ENCODE measurements around the gene SOAT1. TPM values are rescaled to one million over a fixed set of nuclear protein-coding genes. Genes with fewer than 3 reads are reported as not detected.

The SOAT1 gene
- total RNA-seq, 1 experiment from 2014 or later: 18.9 TPM

DNA sequence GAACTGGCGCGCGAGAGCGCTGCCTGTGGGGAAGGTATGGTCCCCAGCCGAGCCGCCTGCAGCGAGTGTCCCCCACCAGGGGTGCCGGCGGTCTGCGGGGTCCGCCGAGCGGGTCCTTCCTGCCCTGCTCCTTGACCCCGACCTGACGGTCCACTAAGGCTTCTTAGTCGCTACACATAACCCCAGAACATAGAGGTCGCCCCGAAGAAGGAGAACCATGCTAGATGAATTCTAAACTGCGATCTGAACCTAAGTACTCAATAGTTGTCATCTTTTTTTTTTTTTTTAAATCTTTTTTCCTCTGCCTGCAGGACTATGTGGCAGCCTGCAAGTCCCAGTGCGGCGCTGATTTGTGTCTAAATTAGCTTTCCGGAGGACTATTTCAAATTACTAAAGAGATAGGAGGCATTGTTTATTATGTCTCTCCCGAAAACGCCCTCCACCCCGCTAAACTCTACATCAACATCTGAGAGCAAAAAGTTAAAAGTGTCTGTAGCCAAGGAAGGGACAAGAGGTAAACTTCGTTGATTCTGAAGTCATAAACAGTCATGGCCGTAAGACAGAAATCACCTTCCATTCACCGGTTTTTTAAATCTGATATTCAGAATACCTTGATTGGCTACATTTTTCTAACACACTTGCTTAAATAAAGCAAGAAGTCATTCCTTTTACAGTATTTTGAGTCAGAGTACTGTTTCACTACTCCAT lies 72.7 kb downstream of the SOAT1 start:
- Histone ChIP-seq H3K4me3 (ENCODE audit: low read length) (peak overlapping the region; percentile 75), H3K27me3 (ENCODE audit: low read length) (no peaks in the 10 kb centered on the region)
- peak; percentile 53 for DNase-seq

DNA sequence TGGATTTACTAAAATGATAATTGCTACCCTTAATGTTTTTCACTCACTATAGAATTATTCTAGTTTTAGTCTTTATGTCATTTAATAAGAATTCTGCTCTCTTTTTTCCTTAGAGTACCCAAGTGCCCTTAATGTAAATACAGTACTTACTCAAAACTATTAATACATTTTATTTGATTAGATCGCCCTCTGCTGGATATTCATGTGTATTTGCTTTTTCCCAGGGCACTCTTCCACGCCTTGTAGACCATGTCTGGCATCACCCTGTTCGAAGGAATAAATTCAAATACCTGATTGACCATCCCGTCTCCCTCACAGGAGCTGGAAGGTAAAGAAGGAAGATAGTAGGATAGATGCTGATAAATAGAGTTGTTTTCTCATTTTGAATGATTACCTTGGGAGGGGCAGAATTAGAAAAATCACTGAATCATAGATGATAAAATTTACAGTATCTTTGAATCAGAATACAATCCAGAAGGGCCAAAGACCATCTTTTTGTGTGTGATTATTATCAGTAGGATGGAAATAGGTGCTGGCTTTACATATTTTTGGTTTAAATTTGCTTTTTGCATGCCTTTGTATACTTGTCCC lies 76.2 kb downstream of the SOAT1 start:
- H4K20me1 ChIP-seq (ENCODE audit: insufficient read depth, low read depth, low read length): no peaks in the 10 kb centered on the region
- H3K27ac ChIP-seq (ENCODE audit: low read length): no peak overlapping the region
- H3K4me2 ChIP-seq (ENCODE audit: low read depth, low read length, poor library complexity, severe bottlenecking): no peak overlapping the region
- H2AFZ ChIP-seq (ENCODE audit: low read length): no peak overlapping the region
- no peaks in the 10 kb centered on the region for H3K9me2 ChIP-seq (replicated peaks; ENCODE audit: insufficient read depth, low read length)
- H3K36me3 ChIP-seq (ENCODE audit: insufficient read depth, low read length): no peaks in the 10 kb centered on the region
- H3K9ac ChIP-seq (ENCODE audit: low read length): no peak overlapping the region
- no peaks in the 10 kb centered on the region for H3K27me3 ChIP-seq (ENCODE audit: low read length)
- H3K4me1 ChIP-seq (ENCODE audit: low read length): peaks cover 7% of the 10 kb centered on the region
- no peaks in the 10 kb centered on the region for H3K9me3 ChIP-seq (ENCODE audit: low read length)
- H3K79me2 ChIP-seq (ENCODE audit: low read length): no peaks in the 10 kb centered on the region
- DNase-seq: peak; percentile 89
- no peak overlapping the region for H3K4me3 ChIP-seq (ENCODE audit: low read length)

More for the DNA sequence above, 72.7 kb downstream of the SOAT1 start:
- Histone ChIP-seq H2AFZ (ENCODE audit: low read length) (peak overlapping the region; percentile 59; the same call in 1 of the 2 replicates), H3K27ac (ENCODE audit: low read length) (peak overlapping the region; percentile 83; the same call in 1 of the 2 replicates), H3K4me2 (ENCODE audit: low read depth, low read length, poor library complexity, severe bottlenecking) (peak overlapping the region; percentile 78), H4K20me1 (ENCODE audit: insufficient read depth, low read depth, low read length) (no peaks in the 10 kb centered on the region), H3K9ac (ENCODE audit: low read length) (peak overlapping the region; percentile 74), H3K36me3 (ENCODE audit: insufficient read depth, low read length) (no peaks in the 10 kb centered on the region), H3K4me1 (ENCODE audit: low read length) (peaks cover 11% of the 10 kb centered on the region), H3K9me3 (ENCODE audit: low read length) (no peaks in the 10 kb centered on the region), H3K9me2 (replicated peaks; ENCODE audit: insufficient read depth, low read length) (no peaks in the 10 kb centered on the region), H3K79me2 (ENCODE audit: low read length) (no peaks in the 10 kb centered on the region)

DNA sequence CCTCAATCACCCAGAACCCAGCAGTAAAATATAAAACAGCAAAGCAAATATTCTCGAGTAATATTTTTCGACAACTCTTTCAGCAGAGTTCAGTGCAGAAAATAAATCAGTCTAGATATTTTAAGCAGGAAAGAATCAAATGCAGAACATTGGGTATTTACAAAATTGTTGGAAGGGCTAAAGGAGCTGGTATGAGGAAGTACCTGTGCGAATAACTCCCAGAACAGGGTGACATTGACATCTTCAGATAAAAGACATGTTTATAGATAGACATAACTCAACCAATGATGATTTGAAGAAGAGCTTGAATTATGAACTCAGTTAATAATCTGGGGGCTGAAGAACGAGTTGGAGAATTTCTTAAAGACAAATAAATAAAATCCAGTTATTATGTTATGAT lies 78.6 kb downstream of the SOAT1 start:
- no peaks in the 10 kb centered on the region for H3K4me1 ChIP-seq (ENCODE audit: low read length)
- no peak overlapping the region for H3K9ac ChIP-seq (ENCODE audit: low read length)
- H3K27ac ChIP-seq (ENCODE audit: low read length): no peak overlapping the region
- DNase-seq: no peak
- no peak overlapping the region for H3K4me3 ChIP-seq (ENCODE audit: low read length)
- H4K20me1 ChIP-seq (ENCODE audit: insufficient read depth, low read depth, low read length): no peaks in the 10 kb centered on the region
- H3K9me2 ChIP-seq (replicated peaks; ENCODE audit: insufficient read depth, low read length): no peaks in the 10 kb centered on the region
- H3K9me3 ChIP-seq (ENCODE audit: low read length): no peaks in the 10 kb centered on the region
- H3K36me3 ChIP-seq (ENCODE audit: insufficient read depth, low read length): no peaks in the 10 kb centered on the region
- H3K4me2 ChIP-seq (ENCODE audit: low read depth, low read length, poor library complexity, severe bottlenecking): no peak overlapping the region
- no peaks in the 10 kb centered on the region for H3K27me3 ChIP-seq (ENCODE audit: low read length)
- H3K79me2 ChIP-seq (ENCODE audit: low read length): no peaks in the 10 kb centered on the region
- H2AFZ ChIP-seq (ENCODE audit: low read length): no peak overlapping the region

DNA sequence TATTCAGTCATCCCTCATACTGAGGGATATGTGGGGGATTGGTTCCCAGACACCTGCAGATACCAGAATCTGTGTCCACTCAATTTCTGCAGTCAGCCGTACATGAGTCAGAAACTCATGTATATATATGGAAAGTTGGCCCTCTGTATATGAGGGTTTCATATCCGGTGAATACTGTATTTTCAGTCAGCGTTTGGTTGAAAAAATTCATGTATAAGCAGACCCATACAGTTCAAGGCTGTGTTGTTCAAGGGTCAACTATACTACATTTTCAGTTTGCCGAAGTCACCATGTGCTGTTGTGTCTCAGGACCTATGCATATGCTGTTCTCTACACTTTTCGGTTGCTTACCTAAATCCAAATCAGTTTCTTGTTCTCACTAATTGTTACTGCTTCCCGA lies 82.6 kb downstream of the SOAT1 start:
- no peak overlapping the region for H3K9ac ChIP-seq (ENCODE audit: low read length)
- H3K9me2 ChIP-seq (replicated peaks; ENCODE audit: insufficient read depth, low read length): no peaks in the 10 kb centered on the region
- no peak overlapping the region for H3K4me3 ChIP-seq (ENCODE audit: low read length)
- no peak overlapping the region for H3K27ac ChIP-seq (ENCODE audit: low read length)
- no peak for DNase-seq
- H3K27me3 ChIP-seq (ENCODE audit: low read length): no peaks in the 10 kb centered on the region
- no peaks in the 10 kb centered on the region for H3K79me2 ChIP-seq (ENCODE audit: low read length)
- no peaks in the 10 kb centered on the region for H4K20me1 ChIP-seq (ENCODE audit: insufficient read depth, low read depth, low read length)
- no peaks in the 10 kb centered on the region for H3K4me1 ChIP-seq (ENCODE audit: low read length)
- H3K4me2 ChIP-seq (ENCODE audit: low read depth, low read length, poor library complexity, severe bottlenecking): no peak overlapping the region
- H3K9me3 ChIP-seq (ENCODE audit: low read length): no peaks in the 10 kb centered on the region
- no peaks in the 10 kb centered on the region for H3K36me3 ChIP-seq (ENCODE audit: insufficient read depth, low read length)
- H2AFZ ChIP-seq (ENCODE audit: low read length): no peak overlapping the region

DNA sequence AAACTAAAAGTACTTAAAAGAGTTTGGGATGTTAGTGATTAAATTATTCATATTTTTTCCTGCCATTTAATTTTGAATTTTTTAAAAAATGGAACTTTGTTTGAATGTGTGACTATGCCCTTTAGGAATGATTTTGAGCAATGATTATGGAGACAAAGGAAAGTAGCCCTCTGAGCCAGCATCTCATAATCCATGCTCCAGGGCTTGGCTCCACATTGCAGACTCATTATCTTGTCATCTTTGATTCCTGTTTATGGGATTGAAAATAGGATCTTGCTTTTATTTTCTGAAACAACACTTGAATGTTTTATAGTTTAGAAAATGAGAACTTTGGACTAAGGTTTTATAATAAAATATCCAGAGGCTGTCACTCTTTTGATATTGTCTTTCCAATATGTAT lies 86.7 kb downstream of the SOAT1 start:
- DNase-seq: no peak
- no peaks in the 10 kb centered on the region for H4K20me1 ChIP-seq (ENCODE audit: insufficient read depth, low read depth, low read length)
- no peak overlapping the region for H3K4me2 ChIP-seq (ENCODE audit: low read depth, low read length, poor library complexity, severe bottlenecking)
- H3K27ac ChIP-seq (ENCODE audit: low read length): no peak overlapping the region
- no peak overlapping the region for H3K9ac ChIP-seq (ENCODE audit: low read length)
- no peaks in the 10 kb centered on the region for H3K9me2 ChIP-seq (replicated peaks; ENCODE audit: insufficient read depth, low read length)
- no peaks in the 10 kb centered on the region for H3K79me2 ChIP-seq (ENCODE audit: low read length)
- H3K9me3 ChIP-seq (ENCODE audit: low read length): no peaks in the 10 kb centered on the region
- H3K4me1 ChIP-seq (ENCODE audit: low read length): no peaks in the 10 kb centered on the region
- H3K27me3 ChIP-seq (ENCODE audit: low read length): no peaks in the 10 kb centered on the region
- H2AFZ ChIP-seq (ENCODE audit: low read length): no peak overlapping the region
- no peak overlapping the region for H3K4me3 ChIP-seq (ENCODE audit: low read length)
- H3K36me3 ChIP-seq (ENCODE audit: insufficient read depth, low read length): no peaks in the 10 kb centered on the region

DNA sequence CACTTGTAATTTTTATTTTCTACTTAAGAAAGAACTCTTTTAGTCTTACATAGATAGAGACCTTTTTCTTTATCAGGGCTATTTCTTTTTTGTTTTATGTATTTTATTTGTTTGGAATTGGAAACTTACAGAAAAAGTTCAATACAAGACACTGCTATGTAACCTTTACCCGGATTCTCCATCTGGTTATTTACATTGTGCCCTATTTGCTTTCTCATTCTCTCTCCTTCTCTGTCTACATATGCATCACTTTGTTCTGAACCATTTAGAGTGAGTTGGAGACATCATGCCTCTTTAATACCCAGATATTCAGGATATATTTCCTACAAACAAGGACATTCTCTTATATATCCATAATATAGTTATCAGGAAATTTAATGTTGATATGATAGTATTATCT lies 90.4 kb downstream of the SOAT1 start:
- no peak for DNase-seq
- no peaks in the 10 kb centered on the region for H3K36me3 ChIP-seq (ENCODE audit: insufficient read depth, low read length)
- no peaks in the 10 kb centered on the region for H3K27me3 ChIP-seq (ENCODE audit: low read length)
- H3K79me2 ChIP-seq (ENCODE audit: low read length): no peaks in the 10 kb centered on the region
- H4K20me1 ChIP-seq (ENCODE audit: insufficient read depth, low read depth, low read length): no peaks in the 10 kb centered on the region
- no peak overlapping the region for H3K4me3 ChIP-seq (ENCODE audit: low read length)
- H3K27ac ChIP-seq (ENCODE audit: low read length): no peak overlapping the region
- H3K9me2 ChIP-seq (replicated peaks; ENCODE audit: insufficient read depth, low read length): no peaks in the 10 kb centered on the region
- no peak overlapping the region for H2AFZ ChIP-seq (ENCODE audit: low read length)
- H3K9me3 ChIP-seq (ENCODE audit: low read length): no peaks in the 10 kb centered on the region
- no peak overlapping the region for H3K4me2 ChIP-seq (ENCODE audit: low read depth, low read length, poor library complexity, severe bottlenecking)
- no peaks in the 10 kb centered on the region for H3K4me1 ChIP-seq (ENCODE audit: low read length)
- H3K9ac ChIP-seq (ENCODE audit: low read length): no peak overlapping the region

DNA sequence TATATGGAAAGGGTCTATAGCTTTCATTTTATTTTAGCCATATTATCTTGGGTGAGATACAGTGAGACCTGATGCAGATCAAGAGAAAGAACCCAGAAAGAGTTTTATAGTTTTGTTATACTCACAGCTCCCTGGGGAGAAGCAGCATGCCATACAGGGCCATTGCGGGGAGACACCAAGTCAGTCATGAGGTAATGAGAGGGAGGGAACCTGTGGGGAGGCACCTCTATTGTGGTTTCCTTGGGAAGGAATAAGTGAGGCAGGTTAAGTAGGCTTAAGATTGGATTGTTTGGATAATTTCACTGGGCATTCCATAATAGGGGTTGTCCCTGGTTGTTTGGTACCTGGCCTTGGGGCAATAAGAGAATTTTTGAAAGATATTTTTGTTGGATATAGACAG lies 91.9 kb downstream of the SOAT1 start:
- Histone ChIP-seq H3K9ac (ENCODE audit: low read length) (no peak overlapping the region), H2AFZ (ENCODE audit: low read length) (no peak overlapping the region), H3K36me3 (ENCODE audit: insufficient read depth, low read length) (no peaks in the 10 kb centered on the region), H4K20me1 (ENCODE audit: insufficient read depth, low read depth, low read length) (no peaks in the 10 kb centered on the region), H3K79me2 (ENCODE audit: low read length) (no peaks in the 10 kb centered on the region), H3K27ac (ENCODE audit: low read length) (no peak overlapping the region), H3K4me3 (ENCODE audit: low read length) (no peak overlapping the region), H3K4me1 (ENCODE audit: low read length) (no peaks in the 10 kb centered on the region), H3K4me2 (ENCODE audit: low read depth, low read length, poor library complexity, severe bottlenecking) (no peak overlapping the region), H3K27me3 (ENCODE audit: low read length) (no peaks in the 10 kb centered on the region), H3K9me2 (replicated peaks; ENCODE audit: insufficient read depth, low read length) (no peaks in the 10 kb centered on the region), H3K9me3 (ENCODE audit: low read length) (no peaks in the 10 kb centered on the region)
- DNase-seq: no peak

DNA sequence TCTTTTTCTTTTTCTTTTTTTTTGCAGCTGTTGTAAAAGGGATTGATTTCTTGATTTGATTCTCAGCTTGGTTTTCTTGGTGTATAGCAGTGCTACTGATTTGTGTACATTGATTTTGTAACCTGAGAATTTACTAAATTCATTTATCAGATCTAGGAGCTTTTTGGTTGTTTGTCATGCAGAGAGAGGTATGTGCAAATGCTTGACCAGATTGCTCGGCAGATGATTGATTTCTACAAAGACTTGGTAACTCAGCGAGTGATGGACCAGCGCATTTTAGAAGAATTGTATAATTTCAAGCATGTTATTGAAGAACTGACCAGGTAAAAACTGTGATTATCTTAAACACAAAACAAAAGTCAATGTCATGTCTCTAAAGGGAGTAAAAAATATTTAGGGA lies 100.1 kb downstream of the SOAT1 start:
- Histone ChIP-seq H3K9me2 (replicated peaks; ENCODE audit: insufficient read depth, low read length) (no peaks in the 10 kb centered on the region), H4K20me1 (ENCODE audit: insufficient read depth, low read depth, low read length) (no peaks in the 10 kb centered on the region), H3K36me3 (ENCODE audit: insufficient read depth, low read length) (no peaks in the 10 kb centered on the region), H3K9ac (ENCODE audit: low read length) (no peak overlapping the region), H3K4me2 (ENCODE audit: low read depth, low read length, poor library complexity, severe bottlenecking) (no peak overlapping the region), H3K4me1 (ENCODE audit: low read length) (no peaks in the 10 kb centered on the region), H3K79me2 (ENCODE audit: low read length) (no peaks in the 10 kb centered on the region), H2AFZ (ENCODE audit: low read length) (no peak overlapping the region), H3K27ac (ENCODE audit: low read length) (no peak overlapping the region), H3K9me3 (ENCODE audit: low read length) (0 out of 2 replicates have a peak, but pooled peaks cover 4% of the 10 kb centered on the region), H3K27me3 (ENCODE audit: low read length) (no peaks in the 10 kb centered on the region), H3K4me3 (ENCODE audit: low read length) (no peak overlapping the region)
- no peak for DNase-seq
